Activated naive CD4-positive, alpha-beta T cell treated with anti-CD3 and anti-CD28 coated beads, Interleukin-2, amount 10 ng/mL, durations not matched to agents 5 hours and 36 hours (primary cell): Measurements from ENCODE around the gene PLLP. TPM values are rescaled to one million over a fixed set of nuclear protein-coding genes. Genes with fewer than 3 reads are reported as not detected.

ENCODE experiments used
- total RNA-seq, 2 experiments: library from RNA; stranded (reverse); gene quantifications; one replicate each; pipeline ENCODE4 v1.2.3, GENCODE V29; 2021

PLLP gene, protein sequence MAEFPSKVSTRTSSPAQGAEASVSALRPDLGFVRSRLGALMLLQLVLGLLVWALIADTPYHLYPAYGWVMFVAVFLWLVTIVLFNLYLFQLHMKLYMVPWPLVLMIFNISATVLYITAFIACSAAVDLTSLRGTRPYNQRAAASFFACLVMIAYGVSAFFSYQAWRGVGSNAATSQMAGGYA
- total RNA-seq, result under 1 TPM; 0.55 to 0.66 TPM

GRCh38 chr16:57284209-57284951 is at the start of gene PLLP:
PLLP (minus strand) TSS chr16:57284672; CDS start chr16:57284540, 132 bp downstream.

DNA sequence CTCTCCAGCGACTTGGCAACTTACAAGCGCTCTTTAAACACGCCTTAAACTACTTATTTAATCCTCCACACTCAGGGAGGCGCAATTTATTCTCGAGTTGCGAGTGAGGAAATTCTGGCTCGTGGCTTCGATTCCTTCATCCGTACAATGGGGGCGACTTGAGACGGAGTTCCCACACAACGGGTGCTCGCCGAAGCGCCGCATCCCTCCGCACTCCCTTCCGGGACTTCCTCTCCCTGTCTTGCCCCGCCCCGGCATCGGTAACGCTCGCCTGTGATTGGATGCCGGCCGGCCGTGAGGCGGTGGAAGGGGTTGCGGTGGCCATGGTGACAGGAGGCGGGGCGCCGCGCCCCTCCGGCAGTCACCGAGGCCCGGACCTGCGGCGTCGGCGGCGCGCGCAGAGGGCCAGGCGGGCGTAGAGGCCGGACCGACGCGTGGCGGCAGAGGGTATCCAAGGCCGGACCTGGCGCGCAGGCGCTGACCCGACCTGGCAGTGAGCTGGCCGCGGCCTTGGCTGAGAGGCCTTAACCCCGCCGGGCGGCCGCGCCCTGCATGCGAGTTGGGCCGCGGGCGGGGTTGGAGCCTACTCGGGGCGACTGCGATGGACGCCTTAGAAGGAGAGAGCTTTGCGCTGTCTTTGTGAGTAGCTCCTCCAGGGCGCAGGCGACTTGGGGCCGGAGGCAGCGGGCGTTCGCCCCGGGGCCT is 39.6 kb downstream of the PLLP start, which contains the start of gene ARL2BP:
TSS of gene ARL2BP (plus strand) at position 493 of the 705 bp plus-strand sequence. CDS start at position 602, 109 bp downstream.

Other genes with a start within 250 kb of the PLLP start
- gene CPNE2, start 192.1 kb downstream of the PLLP start, total RNA-seq, result 1 to 10 TPM; 7.3 to 7.7 TPM
- 100 to 1,000 TPM; 112 to 113 TPM for gene PSME3IP1, start 98.6 kb downstream of the PLLP start, total RNA-seq
- 10 to 100 TPM; 30.2 to 31.6 TPM for gene RSPRY1, start 98.3 kb downstream of the PLLP start, total RNA-seq
- gene ARL2BP, start 39.4 kb downstream of the PLLP start, total RNA-seq, result 10 to 100 TPM; 34.7 to 35.4 TPM
- 1 to 10 TPM; 2.7 to 2.8 TPM for gene CCL22, start 74.1 kb upstream of the PLLP start, total RNA-seq
- gene CX3CL1, start 87.8 kb upstream of the PLLP start, total RNA-seq, result not detected
- 1 to 10 TPM; 2.2 to 2.5 TPM for gene CCL17, start 120.1 kb upstream of the PLLP start, total RNA-seq
- gene CIAPIN1, start 162.7 kb upstream of the PLLP start, total RNA-seq, result 10 to 100 TPM; 36.9 to 39.9 TPM
- 10 to 100 TPM; 29.6 to 31.9 TPM for gene COQ9, start 162.8 kb upstream of the PLLP start, total RNA-seq
- gene POLR2C, start 178.0 kb upstream of the PLLP start, total RNA-seq, result 10 to 100 TPM; 47.7 to 48.3 TPM
- 1 to 10 TPM; 2.0 to 2.7 TPM for gene DOK4, start 201.8 kb upstream of the PLLP start, total RNA-seq